PC-9 (cell line): ENCODE measurements around the gene GBGT1.

Experiments
- EZH2 ChIP-seq: fragments of 200-600 bp; sonication (generic); IDR thresholded peaks from 2 replicates; pipeline ENCODE4 v1.8.0; 2017; ENCODE audit warnings: antibody characterized with exemption, low read depth
- TF ChIP-seq, protein P1 (sequence below): fragments of 200-600 bp; sonication (generic); conservative IDR thresholded peaks from 2 replicates; pipeline ENCODE4 v1.6.1; 2017; ENCODE audit warnings: mixed run types, antibody characterized with exemption, mild to moderate bottlenecking, moderate library complexity

DNA sequence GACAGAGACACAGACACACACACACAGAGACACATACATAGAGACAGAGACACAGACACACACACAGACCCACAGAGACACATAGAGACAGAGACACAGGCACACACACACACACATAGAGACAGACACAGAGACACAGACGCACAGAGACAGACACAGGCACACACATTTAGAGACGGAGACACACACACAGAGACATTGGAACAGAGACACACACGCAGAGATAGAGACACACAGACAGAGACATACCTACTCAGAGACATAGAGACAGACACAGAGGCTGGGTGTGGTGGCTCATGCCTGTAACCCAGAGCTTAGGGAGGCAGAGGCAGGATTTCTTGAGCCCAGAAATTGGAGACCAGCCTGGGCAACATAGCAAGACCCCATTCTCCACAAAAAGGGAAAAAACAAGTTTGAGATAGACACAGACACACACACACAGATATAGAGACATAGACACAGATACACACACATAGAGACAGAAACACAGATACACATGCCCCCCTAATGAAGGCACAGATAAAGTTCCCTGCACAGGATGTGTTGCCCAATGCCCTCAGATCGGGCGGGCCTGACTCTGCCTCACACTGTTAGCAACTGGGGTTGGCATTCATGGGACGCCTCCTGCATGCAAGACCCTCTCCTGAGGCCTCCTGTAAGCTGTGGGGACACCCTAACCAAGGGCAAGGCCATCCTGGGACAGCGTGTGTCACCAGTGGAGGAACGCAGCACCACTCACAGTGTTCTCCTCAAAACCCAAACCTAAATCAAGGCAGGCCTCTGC lies 39.4 kb downstream of the GBGT1 start:
- TF ChIP-seq, protein P1, sequence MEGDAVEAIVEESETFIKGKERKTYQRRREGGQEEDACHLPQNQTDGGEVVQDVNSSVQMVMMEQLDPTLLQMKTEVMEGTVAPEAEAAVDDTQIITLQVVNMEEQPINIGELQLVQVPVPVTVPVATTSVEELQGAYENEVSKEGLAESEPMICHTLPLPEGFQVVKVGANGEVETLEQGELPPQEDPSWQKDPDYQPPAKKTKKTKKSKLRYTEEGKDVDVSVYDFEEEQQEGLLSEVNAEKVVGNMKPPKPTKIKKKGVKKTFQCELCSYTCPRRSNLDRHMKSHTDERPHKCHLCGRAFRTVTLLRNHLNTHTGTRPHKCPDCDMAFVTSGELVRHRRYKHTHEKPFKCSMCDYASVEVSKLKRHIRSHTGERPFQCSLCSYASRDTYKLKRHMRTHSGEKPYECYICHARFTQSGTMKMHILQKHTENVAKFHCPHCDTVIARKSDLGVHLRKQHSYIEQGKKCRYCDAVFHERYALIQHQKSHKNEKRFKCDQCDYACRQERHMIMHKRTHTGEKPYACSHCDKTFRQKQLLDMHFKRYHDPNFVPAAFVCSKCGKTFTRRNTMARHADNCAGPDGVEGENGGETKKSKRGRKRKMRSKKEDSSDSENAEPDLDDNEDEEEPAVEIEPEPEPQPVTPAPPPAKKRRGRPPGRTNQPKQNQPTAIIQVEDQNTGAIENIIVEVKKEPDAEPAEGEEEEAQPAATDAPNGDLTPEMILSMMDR, result no peak
- no peak for TF ChIP-seq EZH2
